ENCODE data around the gene TMEM9. TPM values are rescaled to one million over a fixed set of nuclear protein-coding genes. Genes with fewer than 3 reads are reported as not detected.
"Not testable (repeated sequence)": the region's sequence is repeated elsewhere in the genome, so short reads cannot be mapped to it uniquely, and the experiment has no call there.

Gene TMEM9
- total RNA-seq, 2 experiments from 2014 or later, result 28.2 to 29.8 TPM

DNA sequence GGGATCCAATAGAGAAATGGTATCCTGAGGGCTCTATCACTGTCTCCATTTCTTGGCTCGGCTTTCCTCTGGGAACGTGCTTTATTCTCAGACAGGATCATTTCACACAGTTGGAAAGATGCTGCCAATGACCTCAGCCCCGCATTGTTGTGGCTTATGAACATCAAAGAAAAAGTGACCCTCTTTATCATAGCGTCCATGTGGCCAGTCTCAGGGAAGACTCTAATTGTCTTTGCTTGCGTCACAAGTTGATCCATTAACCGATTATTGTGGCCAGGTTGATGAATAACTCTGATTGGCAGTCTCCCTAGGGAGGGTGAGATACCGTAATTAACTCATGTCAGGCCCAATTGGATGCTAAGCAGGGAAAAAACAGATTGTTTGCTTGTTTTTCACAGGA is 10.4 kb upstream of the TMEM9 start:
- no peaks in the 10 kb centered on the region for H3K36me3 Mint-ChIP-seq
- H3K9me3 Mint-ChIP-seq, result no peaks in the 10 kb centered on the region
- DNase-seq, result no peak
- no peaks in the 10 kb centered on the region for H3K4me1 Mint-ChIP-seq
- peaks cover 4% of the 10 kb centered on the region for H3K27me3 Mint-ChIP-seq
- no peak overlapping the region for H3K4me3 Mint-ChIP-seq
- no peak overlapping the region for H3K27ac Mint-ChIP-seq

DNA sequence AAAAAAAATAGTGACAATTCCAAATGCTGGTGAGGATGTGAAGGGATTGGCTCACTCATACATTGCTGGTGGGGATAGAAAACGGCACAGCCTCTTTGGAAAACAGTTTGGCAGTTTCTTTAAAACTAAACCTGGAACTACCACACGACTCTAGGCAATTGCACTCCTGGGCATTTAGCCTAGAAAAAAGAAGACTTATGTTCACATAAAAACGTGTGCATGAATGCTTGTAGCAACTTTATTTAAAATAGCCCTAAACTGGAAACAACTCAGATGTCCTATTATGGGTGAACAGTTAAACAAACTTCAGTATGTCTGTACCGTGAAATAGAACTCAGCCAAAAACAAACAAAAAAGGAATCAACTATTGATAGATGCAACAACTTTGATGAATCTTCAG is 9.4 kb upstream of the TMEM9 start:
- no peaks in the 10 kb centered on the region for H3K36me3 Mint-ChIP-seq
- peaks cover 4% of the 10 kb centered on the region for H3K27me3 Mint-ChIP-seq
- H3K4me1 Mint-ChIP-seq, result no peaks in the 10 kb centered on the region
- no peak for DNase-seq
- no peak overlapping the region for H3K4me3 Mint-ChIP-seq
- no peaks in the 10 kb centered on the region for H3K9me3 Mint-ChIP-seq
- H3K27ac Mint-ChIP-seq, result no peak overlapping the region

DNA sequence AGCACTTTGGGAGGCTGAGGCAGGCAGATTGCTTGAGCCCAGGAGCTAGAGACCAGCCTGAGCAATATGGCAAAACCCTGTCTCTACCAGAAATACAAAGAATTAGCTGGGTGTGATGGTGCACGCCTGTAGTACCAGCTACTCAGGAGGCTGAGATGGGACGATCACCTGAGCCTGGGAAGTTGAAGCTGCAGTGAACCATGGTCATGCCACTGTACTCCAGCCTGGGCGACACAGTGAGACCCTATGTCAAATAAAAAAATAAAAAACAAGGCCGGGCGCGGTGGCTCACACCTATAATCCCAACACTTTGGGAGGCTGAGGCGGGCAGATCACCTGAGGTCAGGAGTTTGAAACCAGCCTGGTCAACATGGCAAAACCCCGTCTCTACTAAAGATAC is 8.8 kb upstream of the TMEM9 start:
- not testable (repeated sequence) for H3K36me3 Mint-ChIP-seq, H3K9me3 Mint-ChIP-seq, H3K27me3 Mint-ChIP-seq, H3K4me3 Mint-ChIP-seq, DNase-seq, H3K27ac Mint-ChIP-seq, H3K4me1 Mint-ChIP-seq

- Mint-ChIP-seq H3K9me3 (no peaks in the 10 kb centered on the region), H3K4me1 (peaks cover 12% of the 10 kb centered on the region), H3K27ac (peak overlapping the region; percentile 11), H3K36me3 (no peaks in the 10 kb centered on the region), H3K27me3 (peaks cover 15% of the 10 kb centered on the region), H3K4me3 (no peak overlapping the region)
- DNase-seq, result no peak
These were observed 3.7 kb upstream of the TMEM9 start for GRCh38 chr1:201157949-201158348.

DNA sequence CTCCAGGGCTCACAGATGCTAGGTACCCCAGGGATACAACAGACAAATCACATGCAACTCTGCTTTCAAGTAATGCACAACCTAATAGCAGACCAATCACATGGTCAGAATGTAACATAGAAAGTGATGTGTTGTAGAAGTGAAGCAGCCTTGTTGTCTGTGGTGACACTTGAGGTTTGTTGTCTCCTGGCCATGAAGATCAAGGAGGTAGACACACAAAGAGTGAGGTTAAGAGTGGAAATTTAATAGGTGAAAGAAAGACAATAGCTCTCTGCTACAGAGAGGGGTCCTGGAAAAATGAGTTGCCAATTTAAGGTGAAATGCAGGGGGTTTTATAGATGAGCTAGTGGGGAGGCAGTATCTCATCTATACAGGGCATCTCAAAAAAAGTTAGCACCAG is 2.5 kb upstream of the TMEM9 start:
- H3K27me3 Mint-ChIP-seq, result peaks cover 15% of the 10 kb centered on the region
- no peaks in the 10 kb centered on the region for H3K36me3 Mint-ChIP-seq
- no peak overlapping the region for H3K4me3 Mint-ChIP-seq
- H3K4me1 Mint-ChIP-seq, result peaks cover 17% of the 10 kb centered on the region
- H3K9me3 Mint-ChIP-seq, result no peaks in the 10 kb centered on the region
- no peak overlapping the region for H3K27ac Mint-ChIP-seq
- no peak for DNase-seq

- Mint-ChIP-seq H3K4me3 (no peak overlapping the region), H3K9me3 (no peaks in the 10 kb centered on the region), H3K27ac (no peak overlapping the region), H3K36me3 (peaks cover 1% of the 10 kb centered on the region), H3K4me1 (peaks cover 17% of the 10 kb centered on the region), H3K27me3 (peaks cover 15% of the 10 kb centered on the region)
- no peak for DNase-seq
These were observed 2.1 kb upstream of the TMEM9 start for GRCh38 chr1:201156346-201156745.

DNA sequence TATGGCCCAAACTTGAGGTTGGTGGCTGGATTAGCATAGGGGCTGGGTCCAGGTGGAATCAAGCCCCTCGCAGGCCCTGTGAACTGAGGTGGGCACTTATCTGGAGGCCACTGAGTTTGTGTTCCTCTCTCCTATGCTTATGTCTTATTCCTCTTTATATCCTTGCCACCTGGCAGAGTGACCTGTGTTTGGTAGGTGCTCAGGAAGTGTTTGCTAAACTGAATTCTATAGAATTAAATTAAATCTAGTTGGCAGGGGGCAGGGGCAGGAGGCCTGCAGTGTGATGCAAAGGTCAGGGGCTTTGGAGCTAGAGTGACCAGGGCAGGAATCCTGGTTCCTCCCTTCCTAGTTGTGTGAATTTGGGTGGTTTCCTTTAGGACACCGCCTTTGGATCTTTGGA is 1.1 kb upstream of the TMEM9 start:
- H3K27ac Mint-ChIP-seq, result no peak overlapping the region
- no peak for DNase-seq
- H3K9me3 Mint-ChIP-seq, result no peaks in the 10 kb centered on the region
- no peak overlapping the region for H3K4me3 Mint-ChIP-seq
- peaks cover 10% of the 10 kb centered on the region for H3K27me3 Mint-ChIP-seq
- peaks cover 7% of the 10 kb centered on the region for H3K36me3 Mint-ChIP-seq
- peaks cover 17% of the 10 kb centered on the region for H3K4me1 Mint-ChIP-seq

DNA sequence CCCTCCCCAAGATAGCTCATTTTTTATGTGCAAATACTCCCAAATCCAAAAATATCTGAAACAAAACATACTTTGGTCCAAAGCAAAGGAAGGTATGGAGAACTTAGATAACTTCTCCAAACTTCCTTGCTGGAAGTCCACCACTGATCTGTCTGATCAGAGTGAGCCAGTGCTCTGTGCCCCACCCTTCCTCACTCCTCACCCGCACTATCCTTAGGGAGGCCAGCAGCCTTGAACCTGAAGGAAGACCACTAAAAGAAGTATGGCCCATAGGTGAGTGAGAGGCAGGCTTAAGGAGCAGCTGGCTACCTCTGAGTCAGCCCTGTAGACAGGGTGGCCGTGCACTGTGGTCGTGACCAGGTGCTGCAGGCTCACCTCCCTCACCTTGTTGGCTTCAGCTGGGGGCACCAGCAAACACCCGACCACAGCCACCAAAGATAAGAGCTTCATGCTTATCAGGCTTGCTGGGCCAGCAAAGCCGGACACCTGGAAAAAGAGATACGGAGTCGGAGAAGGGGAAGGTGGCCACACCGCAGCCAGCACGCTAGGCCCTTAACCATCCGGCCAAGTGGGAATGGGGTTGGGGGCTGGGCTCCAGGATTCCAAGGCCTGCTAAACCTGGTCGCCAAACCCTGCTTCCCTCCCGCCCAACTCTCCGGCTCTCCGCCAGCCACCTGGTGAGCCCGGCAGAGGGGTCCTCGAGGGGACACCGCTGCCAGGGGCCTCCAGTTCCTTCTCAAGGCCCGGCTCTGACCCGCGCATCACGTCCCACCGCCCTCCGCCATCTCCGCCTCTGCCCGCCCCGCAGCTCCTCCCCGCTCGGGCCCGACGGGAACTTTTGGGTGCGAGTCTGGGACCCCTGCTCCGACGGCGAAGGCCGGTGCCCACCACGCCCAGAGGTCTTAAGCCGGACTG is 543 bp downstream of the TMEM9 start:
- no peak for DNase-seq
- H3K36me3 Mint-ChIP-seq, result peaks cover 8% of the 10 kb centered on the region
- no peaks in the 10 kb centered on the region for H3K9me3 Mint-ChIP-seq
- peak overlapping the region; percentile 85 for H3K4me3 Mint-ChIP-seq
- H3K27me3 Mint-ChIP-seq, result peaks cover 10% of the 10 kb centered on the region
- H3K4me1 Mint-ChIP-seq, result peaks cover 17% of the 10 kb centered on the region
- H3K27ac Mint-ChIP-seq, result peak overlapping the region; percentile 80

GRCh38 chr1:201149400-201149799 is 4.9 kb downstream of the TMEM9 start:
- Mint-ChIP-seq H3K4me3 (no peak overlapping the region), H3K4me1 (peaks cover 12% of the 10 kb centered on the region), H3K27me3 (no peaks in the 10 kb centered on the region), H3K36me3 (peaks cover 8% of the 10 kb centered on the region), H3K9me3 (no peaks in the 10 kb centered on the region), H3K27ac (no peak overlapping the region)
- no peak for DNase-seq

DNA sequence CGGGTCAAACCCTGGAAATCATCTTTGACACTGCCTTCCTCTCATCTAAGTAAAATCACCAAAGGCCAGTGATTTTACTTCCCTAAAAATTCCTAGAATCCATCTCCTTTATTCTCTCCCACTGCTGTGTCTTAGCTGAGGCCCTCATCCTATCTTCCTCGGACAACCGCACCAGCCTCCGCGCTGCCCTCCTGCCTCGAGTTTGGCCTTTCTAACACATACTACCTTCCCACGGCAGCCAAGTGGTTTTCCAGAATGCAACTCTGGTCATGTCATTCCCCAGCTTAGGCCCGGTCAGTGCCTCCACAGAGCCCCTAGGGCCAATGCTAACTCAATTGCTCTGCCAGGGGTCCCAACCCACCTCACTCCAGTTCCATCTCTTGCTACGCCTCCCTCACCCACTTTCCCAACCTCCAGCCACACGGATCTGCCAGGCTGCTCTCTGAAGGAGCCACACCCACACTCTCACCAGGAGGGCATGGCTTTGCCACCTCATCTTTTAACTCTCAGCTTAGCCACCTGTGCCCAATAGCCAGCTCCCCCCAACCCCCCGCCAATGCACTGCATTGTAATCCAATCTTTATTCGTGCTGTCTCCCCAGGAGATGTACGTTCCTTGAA is 6.8 kb downstream of the TMEM9 start:
- Mint-ChIP-seq H3K36me3 (peaks cover 8% of the 10 kb centered on the region), H3K27me3 (no peaks in the 10 kb centered on the region), H3K4me1 (peaks cover 2% of the 10 kb centered on the region), H3K4me3 (no peak overlapping the region), H3K27ac (no peak overlapping the region), H3K9me3 (no peaks in the 10 kb centered on the region)
- no peak for DNase-seq

- H3K4me1 Mint-ChIP-seq, result no peaks in the 10 kb centered on the region
- H3K4me3 Mint-ChIP-seq, result no peak overlapping the region
- no peak overlapping the region for H3K27ac Mint-ChIP-seq
- no peaks in the 10 kb centered on the region for H3K9me3 Mint-ChIP-seq
- peaks cover 8% of the 10 kb centered on the region for H3K36me3 Mint-ChIP-seq
- H3K27me3 Mint-ChIP-seq, result no peaks in the 10 kb centered on the region
- no peak for DNase-seq
These were observed 7.5 kb downstream of the TMEM9 start for GRCh38 chr1:201146626-201147390.

- H3K9me3 Mint-ChIP-seq, result no peaks in the 10 kb centered on the region
- H3K27me3 Mint-ChIP-seq, result no peaks in the 10 kb centered on the region
- H3K36me3 Mint-ChIP-seq, result peaks cover 2% of the 10 kb centered on the region
- no peak overlapping the region for H3K4me3 Mint-ChIP-seq
- H3K27ac Mint-ChIP-seq, result no peak overlapping the region
- H3K4me1 Mint-ChIP-seq, result no peaks in the 10 kb centered on the region
- DNase-seq, result no peak
These were observed 8.5 kb downstream of the TMEM9 start for GRCh38 chr1:201145816-201146215.

DNA sequence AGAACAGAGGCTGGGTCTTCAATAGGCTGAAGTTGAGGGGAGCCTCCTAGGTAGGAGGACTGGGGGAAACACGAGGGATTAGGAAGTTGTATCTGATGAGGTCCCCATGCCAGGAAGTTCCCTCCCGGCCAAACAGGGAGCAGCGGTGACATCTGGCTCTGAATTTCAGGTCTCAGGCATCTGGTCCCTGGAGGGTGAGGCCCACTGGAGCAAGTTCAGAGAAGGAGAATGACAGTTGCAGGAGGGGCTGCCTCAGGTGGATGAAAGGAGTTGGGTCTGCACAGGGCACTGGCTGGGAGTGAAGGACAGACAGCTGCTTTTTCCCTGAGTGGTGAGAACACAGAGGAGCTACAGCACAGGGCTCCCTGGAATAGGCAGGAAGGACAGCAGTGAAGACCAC is 9.1 kb downstream of the TMEM9 start:
- peaks cover 2% of the 10 kb centered on the region for H3K36me3 Mint-ChIP-seq
- no peaks in the 10 kb centered on the region for H3K4me1 Mint-ChIP-seq
- DNase-seq, result no peak
- H3K27ac Mint-ChIP-seq, result no peak overlapping the region
- no peaks in the 10 kb centered on the region for H3K27me3 Mint-ChIP-seq
- H3K9me3 Mint-ChIP-seq, result no peaks in the 10 kb centered on the region
- H3K4me3 Mint-ChIP-seq, result no peak overlapping the region

GRCh38 chr1:201144701-201145100 is 9.6 kb downstream of the TMEM9 start:
- Mint-ChIP-seq H3K9me3 (no peaks in the 10 kb centered on the region), H3K36me3 (peaks cover 2% of the 10 kb centered on the region)

More at GRCh38 chr1:201144701-201145100, 9.6 kb downstream of the TMEM9 start:
- Mint-ChIP-seq H3K27ac (no peak overlapping the region), H3K27me3 (no peaks in the 10 kb centered on the region), H3K4me3 (no peak overlapping the region), H3K4me1 (no peaks in the 10 kb centered on the region)
- DNase-seq, result no peak
